Measurements from ENCODE around the gene EML2.
"Not testable (repeated sequence)": the region's sequence is repeated elsewhere in the genome, so short reads cannot be mapped to it uniquely, and the experiment has no call there.

- TF ChIP-seq, protein P1, sequence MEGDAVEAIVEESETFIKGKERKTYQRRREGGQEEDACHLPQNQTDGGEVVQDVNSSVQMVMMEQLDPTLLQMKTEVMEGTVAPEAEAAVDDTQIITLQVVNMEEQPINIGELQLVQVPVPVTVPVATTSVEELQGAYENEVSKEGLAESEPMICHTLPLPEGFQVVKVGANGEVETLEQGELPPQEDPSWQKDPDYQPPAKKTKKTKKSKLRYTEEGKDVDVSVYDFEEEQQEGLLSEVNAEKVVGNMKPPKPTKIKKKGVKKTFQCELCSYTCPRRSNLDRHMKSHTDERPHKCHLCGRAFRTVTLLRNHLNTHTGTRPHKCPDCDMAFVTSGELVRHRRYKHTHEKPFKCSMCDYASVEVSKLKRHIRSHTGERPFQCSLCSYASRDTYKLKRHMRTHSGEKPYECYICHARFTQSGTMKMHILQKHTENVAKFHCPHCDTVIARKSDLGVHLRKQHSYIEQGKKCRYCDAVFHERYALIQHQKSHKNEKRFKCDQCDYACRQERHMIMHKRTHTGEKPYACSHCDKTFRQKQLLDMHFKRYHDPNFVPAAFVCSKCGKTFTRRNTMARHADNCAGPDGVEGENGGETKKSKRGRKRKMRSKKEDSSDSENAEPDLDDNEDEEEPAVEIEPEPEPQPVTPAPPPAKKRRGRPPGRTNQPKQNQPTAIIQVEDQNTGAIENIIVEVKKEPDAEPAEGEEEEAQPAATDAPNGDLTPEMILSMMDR (IDR thresholded peaks at IDR 0.05), result not testable (repeated sequence)
- not testable (repeated sequence) for TF ChIP-seq POLR2A, POLR2AphosphoS5 (IDR thresholded peaks at IDR 0.05)
These were observed 45.8 kb upstream of the EML2 start for GRCh38 chr19:45685045-45685444.
